ENCODE results near the gene OMD. TPM values are rescaled to one million over a fixed set of nuclear protein-coding genes. Genes with fewer than 3 reads are reported as not detected.
"Not testable (repeated sequence)": the region's sequence is repeated elsewhere in the genome, so short reads cannot be mapped to it uniquely, and the experiment has no call there.

The OMD gene
- total RNA-seq, 2 experiments from 2014 or later, result not detected

GRCh38 chr9:92438900-92439526, 14.7 kb upstream of the OMD start:
- POLR2A ChIA-PET, result no interaction called here
- Mint-ChIP-seq H3K36me3 (no peaks in the 10 kb centered on the region), H3K9me3 (no peaks in the 10 kb centered on the region), H3K27ac (no peak overlapping the region), H3K4me1 (ENCODE audit: low read depth) (peaks cover 12% of the 10 kb centered on the region), H3K4me3 (no peak overlapping the region), H3K27me3 (no peaks in the 10 kb centered on the region)
- no peak for DNase-seq
- intact Hi-C loops (cut with micrococcal nuclease), result loop anchor here (5.0 kb wide), 1 partner anchor 302 kb away; no protein-coding TSS in a partner anchor
- CTCF ChIA-PET, result interaction anchor here (0.8 to 1.1 kb wide), 2 partner anchors 25 to 301 kb away, joined by 3 to 4 read pairs; no protein-coding TSS in a partner anchor

GRCh38 chr9:92435263-92435662, 11.0 kb upstream of the OMD start:
- intact Hi-C loops (cut with micrococcal nuclease), result loop anchor here (5.0 kb wide), 1 partner anchor 298 kb away; no protein-coding TSS in a partner anchor
- H3K9me3 Mint-ChIP-seq, result no peaks in the 10 kb centered on the region
- H3K36me3 Mint-ChIP-seq, result peaks cover 1% of the 10 kb centered on the region
- no peak for DNase-seq
- H3K4me1 Mint-ChIP-seq (ENCODE audit: low read depth), result peaks cover 3% of the 10 kb centered on the region
- ChIA-PET POLR2A (no interaction called here), CTCF (no interaction called here)
- H3K4me3 Mint-ChIP-seq, result no peak overlapping the region
- no peak overlapping the region for H3K27ac Mint-ChIP-seq
- H3K27me3 Mint-ChIP-seq, result no peaks in the 10 kb centered on the region

- no peak overlapping the region for H3K4me3 Mint-ChIP-seq
- intact Hi-C loops (cut with micrococcal nuclease), result no loop called here
Measured at GRCh38 chr9:92432972-92433548, 8.8 kb upstream of the OMD start.

GRCh38 chr9:92432350-92432749, 8.1 kb upstream of the OMD start:
- POLR2A ChIA-PET, result no interaction called here
- CTCF ChIA-PET, result no interaction called here
- H3K4me1 Mint-ChIP-seq (ENCODE audit: low read depth), result no peaks in the 10 kb centered on the region
- no peak for DNase-seq
- H3K27ac Mint-ChIP-seq, result no peak overlapping the region
- peaks cover 1% of the 10 kb centered on the region for H3K36me3 Mint-ChIP-seq
- no peaks in the 10 kb centered on the region for H3K9me3 Mint-ChIP-seq
- no peak overlapping the region for H3K4me3 Mint-ChIP-seq
- intact Hi-C loops (cut with micrococcal nuclease), result no loop called here
- H3K27me3 Mint-ChIP-seq, result no peaks in the 10 kb centered on the region

More at GRCh38 chr9:92432972-92433548, 8.8 kb upstream of the OMD start:
- Mint-ChIP-seq H3K27ac (no peak overlapping the region), H3K9me3 (no peaks in the 10 kb centered on the region), H3K4me1 (ENCODE audit: low read depth) (no peaks in the 10 kb centered on the region), H3K27me3 (no peaks in the 10 kb centered on the region), H3K36me3 (peaks cover 1% of the 10 kb centered on the region)
- no peak for DNase-seq
- POLR2A ChIA-PET, result no interaction called here
- CTCF ChIA-PET, result no interaction called here

GRCh38 chr9:92429836-92430235, 5.6 kb upstream of the OMD start:
- ChIA-PET CTCF (no interaction called here), POLR2A (no interaction called here)
- Mint-ChIP-seq H3K36me3 (peaks cover 1% of the 10 kb centered on the region), H3K9me3 (no peaks in the 10 kb centered on the region), H3K4me3 (no peak overlapping the region), H3K27me3 (no peaks in the 10 kb centered on the region), H3K27ac (no peak overlapping the region), H3K4me1 (ENCODE audit: low read depth) (no peaks in the 10 kb centered on the region)
- no peak for DNase-seq
- intact Hi-C loops (cut with micrococcal nuclease), result no loop called here

GRCh38 chr9:92426501-92427145, 2.4 kb upstream of the OMD start:
- Mint-ChIP-seq H3K36me3 (peaks cover 1% of the 10 kb centered on the region), H3K4me1 (ENCODE audit: low read depth) (no peaks in the 10 kb centered on the region), H3K27ac (no peak overlapping the region), H3K4me3 (no peak overlapping the region), H3K9me3 (no peaks in the 10 kb centered on the region), H3K27me3 (no peaks in the 10 kb centered on the region)
- POLR2A ChIA-PET, result no interaction called here
- intact Hi-C loops (cut with micrococcal nuclease), result no loop called here
- no peak for DNase-seq
- CTCF ChIA-PET, result no interaction called here

- H3K4me3 Mint-ChIP-seq, result no peak overlapping the region
- no peak for DNase-seq
- ChIA-PET POLR2A (no interaction called here), CTCF (no interaction called here)
- no peaks in the 10 kb centered on the region for H3K4me1 Mint-ChIP-seq (ENCODE audit: low read depth)
- no peak overlapping the region for H3K27ac Mint-ChIP-seq
- H3K27me3 Mint-ChIP-seq, result no peaks in the 10 kb centered on the region
- intact Hi-C loops (cut with micrococcal nuclease), result no loop called here
- H3K9me3 Mint-ChIP-seq, result no peaks in the 10 kb centered on the region
- no peaks in the 10 kb centered on the region for H3K36me3 Mint-ChIP-seq
Measured at GRCh38 chr9:92425474-92425873, 1.2 kb upstream of the OMD start.

GRCh38 chr9:92423612-92424011, 659 bp downstream of the OMD start:
- no peaks in the 10 kb centered on the region for H3K27me3 Mint-ChIP-seq
- intact Hi-C loops (cut with micrococcal nuclease), result no loop called here
- POLR2A ChIA-PET, result no interaction called here
- no peaks in the 10 kb centered on the region for H3K9me3 Mint-ChIP-seq
- H3K36me3 Mint-ChIP-seq, result no peaks in the 10 kb centered on the region
- no peak for DNase-seq
- no peak overlapping the region for H3K4me3 Mint-ChIP-seq
- H3K4me1 Mint-ChIP-seq (ENCODE audit: low read depth), result no peaks in the 10 kb centered on the region
- CTCF ChIA-PET, result no interaction called here
- H3K27ac Mint-ChIP-seq, result no peak overlapping the region

GRCh38 chr9:92422611-92423338, 1.5 kb downstream of the OMD start:
- Mint-ChIP-seq H3K9me3 (no peaks in the 10 kb centered on the region), H3K36me3 (no peaks in the 10 kb centered on the region), H3K4me3 (no peak overlapping the region), H3K27ac (no peak overlapping the region), H3K4me1 (ENCODE audit: low read depth) (no peaks in the 10 kb centered on the region), H3K27me3 (no peaks in the 10 kb centered on the region)
- DNase-seq, result no peak
- intact Hi-C loops (cut with micrococcal nuclease), result no loop called here
- POLR2A ChIA-PET, result no interaction called here
- CTCF ChIA-PET, result no interaction called here

GRCh38 chr9:92414566-92414965, 9.7 kb downstream of the OMD start:
- Mint-ChIP-seq H3K4me1 (ENCODE audit: low read depth) (no peaks in the 10 kb centered on the region), H3K9me3 (no peaks in the 10 kb centered on the region), H3K4me3 (no peak overlapping the region), H3K36me3 (no peaks in the 10 kb centered on the region), H3K27ac (no peak overlapping the region), H3K27me3 (no peaks in the 10 kb centered on the region)
- CTCF ChIA-PET, result interaction anchor here (0.6 kb wide), 1 partner anchor 19 kb away, joined by 4 read pairs; no protein-coding TSS in a partner anchor
- intact Hi-C loops (cut with micrococcal nuclease), result no loop called here
- no peak for DNase-seq
- POLR2A ChIA-PET, result no interaction called here

GRCh38 chr9:92411157-92411556, 13.1 kb downstream of the OMD start:
- peaks cover 11% of the 10 kb centered on the region for H3K4me1 Mint-ChIP-seq (ENCODE audit: low read depth)
- H3K36me3 Mint-ChIP-seq; H3K9me3 Mint-ChIP-seq; H3K27me3 Mint-ChIP-seq; H3K4me3 Mint-ChIP-seq; H3K27ac Mint-ChIP-seq; POLR2A ChIA-PET; DNase-seq; CTCF ChIA-PET; intact Hi-C loops (cut with micrococcal nuclease): not testable (repeated sequence)

- CTCF ChIA-PET, result interaction anchor here (0.6 kb wide), 1 partner anchor 682 kb away, joined by 3 read pairs; no protein-coding TSS in a partner anchor
- POLR2A ChIA-PET, result no interaction called here
- DNase-seq, result no peak
- Mint-ChIP-seq H3K27me3 (no peaks in the 10 kb centered on the region), H3K27ac (no peak overlapping the region), H3K9me3 (no peaks in the 10 kb centered on the region), H3K4me1 (ENCODE audit: low read depth) (peaks cover 22% of the 10 kb centered on the region), H3K36me3 (no peaks in the 10 kb centered on the region), H3K4me3 (no peak overlapping the region)
- intact Hi-C loops (cut with micrococcal nuclease), result no loop called here
Measured at GRCh38 chr9:92408747-92409478, 15.4 kb downstream of the OMD start.
